Astrocyte (in vitro differentiated cells and primary cell): ENCODE data around the gene MKS1. TPM values are rescaled to one million over a fixed set of nuclear protein-coding genes. Genes with fewer than 3 reads are reported as not detected.

Experiments
- DNase-seq: peaks from one replicate; pipeline ENCODE4 v3.0.0-alpha.2; 2010; ENCODE audit warnings: low read depth
- FAIRE-seq: peaks from 2 replicates; lab custom pipeline; 2011; peaks lifted over from hg19 to GRCh38; lab: Jason Lieb, UNC
- H2AFZ ChIP-seq: 2 replicates; pipeline ENCODE4 v1.6.0; 2012; ENCODE audit warnings: low read depth, low read length, inconsistent platforms
- H3K27ac ChIP-seq: 2 replicates; pipeline ENCODE4 v1.5.1; 2011; ENCODE audit warnings: low read depth, low read length, inconsistent platforms
- H3K27me3 ChIP-seq: 2 replicates; pipeline ENCODE4 v1.6.0; 2011; ENCODE audit warnings: low read length, inconsistent platforms; ENCODE audit not compliant: insufficient read depth
- H3K36me3 ChIP-seq: 2 replicates; pipeline ENCODE4 v1.5.1; 2011; ENCODE audit warnings: low read length, inconsistent platforms; ENCODE audit not compliant: insufficient read depth
- H3K4me1 ChIP-seq: 2 replicates; pipeline ENCODE4 v1.5.1; 2011; ENCODE audit warnings: low read length, inconsistent platforms; ENCODE audit not compliant: insufficient read depth
- H3K4me2 ChIP-seq: 2 replicates; pipeline ENCODE4 v1.6.0; 2012; ENCODE audit warnings: low read length, inconsistent platforms
- H3K4me3 ChIP-seq: 2 replicates; pipeline ENCODE4 v1.5.1; 2011; ENCODE audit warnings: low read depth, mild to moderate bottlenecking, low read length, inconsistent platforms; ENCODE audit not compliant: insufficient read depth
- H3K79me2 ChIP-seq: 2 replicates; pipeline ENCODE4 v1.6.0; 2012; ENCODE audit warnings: mild to moderate bottlenecking, low read length, inconsistent platforms; ENCODE audit not compliant: insufficient read depth
- H3K9ac ChIP-seq: 2 replicates; pipeline ENCODE4 v1.6.0; 2012; ENCODE audit warnings: mild to moderate bottlenecking, low read length, inconsistent platforms
- H3K9me3 ChIP-seq: 2 replicates; pipeline ENCODE4 v1.5.1; 2012; ENCODE audit warnings: low read depth, mild to moderate bottlenecking, low read length, inconsistent platforms; ENCODE audit not compliant: insufficient read depth
- H4K20me1 ChIP-seq: 2 replicates; pipeline ENCODE4 v1.6.0; 2012; ENCODE audit warnings: low read length, inconsistent platforms; ENCODE audit not compliant: insufficient read depth
- H3K27ac Mint-ChIP-seq: one replicate; pipeline ENCODE4 v1.8.0; 2021; ENCODE audit warnings: mild to moderate bottlenecking, mixed read lengths; ENCODE audit not compliant: unreplicated experiment
- H3K27me3 Mint-ChIP-seq: one replicate; pipeline ENCODE4 v1.8.0; 2021; ENCODE audit warnings: low read depth, mixed read lengths; ENCODE audit not compliant: unreplicated experiment
- H3K36me3 Mint-ChIP-seq: one replicate; pipeline ENCODE4 v1.8.0; 2021; ENCODE audit warnings: low read depth, mixed read lengths; ENCODE audit not compliant: unreplicated experiment
- H3K4me1 Mint-ChIP-seq: one replicate; pipeline ENCODE4 v1.8.0; 2021; ENCODE audit warnings: low read depth, mixed read lengths; ENCODE audit not compliant: unreplicated experiment
- H3K4me3 Mint-ChIP-seq: one replicate; pipeline ENCODE4 v1.8.0; 2021; ENCODE audit warnings: mild to moderate bottlenecking, moderate library complexity, mixed read lengths; ENCODE audit not compliant: unreplicated experiment
- H3K9me3 Mint-ChIP-seq: one replicate; pipeline ENCODE4 v1.8.0; 2021; ENCODE audit warnings: mild to moderate bottlenecking, mixed read lengths; ENCODE audit not compliant: unreplicated experiment
- CTCF ChIP-seq: IDR thresholded peaks from 2 replicates; pipeline ENCODE4 v1.5.1; 2011; ENCODE audit warnings: low read depth, mild to moderate bottlenecking, inconsistent platforms, low read length, moderate library complexity; ENCODE audit not compliant: insufficient read depth
- EZH2 ChIP-seq: IDR thresholded peaks from 2 replicates; pipeline ENCODE4 v1.6.1; 2012; ENCODE audit warnings: mild to moderate bottlenecking, low read length, inconsistent platforms; ENCODE audit not compliant: insufficient read depth
- total RNA-seq: library from RNA; stranded (reverse); gene quantifications from 2 replicates; pipeline ENCODE4 v1.2.1, GENCODE V29; 2021

MKS1 gene
- total RNA-seq, 1 donor from 2014 or later = 12.0 TPM

- Mint-ChIP-seq H3K4me3 (peak overlapping the region; percentile 67), H3K27ac (no peak overlapping the region), H3K27me3 (no peaks in the 10 kb centered on the region), H3K9me3 (no peaks in the 10 kb centered on the region), H3K36me3 (peaks cover 2% of the 10 kb centered on the region), H3K4me1 (peaks cover 3% of the 10 kb centered on the region)
- no peak overlapping the region for H3K4me2 ChIP-seq
- no peaks in the 10 kb centered on the region for H4K20me1 ChIP-seq
- peaks cover 7% of the 10 kb centered on the region for H3K4me1 ChIP-seq
- H3K27ac ChIP-seq = no peak overlapping the region
- DNase-seq (no peak), FAIRE-seq (no peak)
- no peak overlapping the region for H3K4me3 ChIP-seq
- H3K79me2 ChIP-seq = no peaks in the 10 kb centered on the region
- no peak overlapping the region for H3K9ac ChIP-seq
- H3K36me3 ChIP-seq = no peaks in the 10 kb centered on the region
- no peaks in the 10 kb centered on the region for H3K27me3 ChIP-seq
- no peak for TF ChIP-seq EZH2
- no peak for TF ChIP-seq CTCF
- H3K9me3 ChIP-seq = no peaks in the 10 kb centered on the region
- no peak overlapping the region for H2AFZ ChIP-seq
These were observed 1.3 kb downstream of the MKS1 start for GRCh38 chr17:58217766-58218165.

DNA sequence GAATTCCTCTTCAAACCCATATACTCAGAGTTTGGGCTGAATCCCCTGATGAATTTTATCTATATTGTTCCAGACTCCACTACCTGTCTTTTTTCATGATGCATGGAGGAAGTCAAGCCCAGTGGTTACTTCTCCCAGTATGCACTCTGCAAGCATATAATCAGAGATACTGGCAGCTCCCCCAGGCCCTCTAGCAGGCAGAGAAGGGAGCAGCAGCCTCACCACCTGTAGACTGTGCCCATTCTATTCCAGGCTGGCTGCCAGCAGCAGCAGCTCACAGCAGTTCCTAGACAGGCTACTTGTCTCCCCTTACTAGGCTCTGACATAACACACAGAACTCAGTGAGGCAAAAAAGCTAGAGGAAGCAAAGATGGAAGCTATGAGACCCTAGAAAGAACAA is 3.4 kb downstream of the MKS1 start:
- Histone ChIP-seq H3K79me2 (no peaks in the 10 kb centered on the region), H3K4me1 (peaks cover 7% of the 10 kb centered on the region), H3K27ac (no peak overlapping the region), H3K4me2 (no peak overlapping the region), H3K36me3 (peaks cover 7% of the 10 kb centered on the region), H4K20me1 (no peaks in the 10 kb centered on the region), H3K9ac (no peak overlapping the region), H3K4me3 (no peak overlapping the region), H2AFZ (no peak overlapping the region), H3K9me3 (no peaks in the 10 kb centered on the region), H3K27me3 (no peaks in the 10 kb centered on the region)
- TF ChIP-seq EZH2 (no peak), CTCF (no peak)
- Mint-ChIP-seq H3K27me3 (no peaks in the 10 kb centered on the region), H3K36me3 (peaks cover 4% of the 10 kb centered on the region), H3K9me3 (no peaks in the 10 kb centered on the region), H3K4me1 (peaks cover 3% of the 10 kb centered on the region), H3K27ac (no peak overlapping the region), H3K4me3 (no peak overlapping the region)
- DNase-seq (no peak), FAIRE-seq (no peak)

GRCh38 chr17:58210922-58211321 is 8.1 kb downstream of the MKS1 start:
- H4K20me1 ChIP-seq = no peaks in the 10 kb centered on the region
- no peaks in the 10 kb centered on the region for H3K27me3 ChIP-seq
- H2AFZ ChIP-seq = no peak overlapping the region
- Mint-ChIP-seq H3K27me3 (no peaks in the 10 kb centered on the region), H3K9me3 (no peaks in the 10 kb centered on the region), H3K4me3 (no peak overlapping the region), H3K27ac (no peak overlapping the region), H3K36me3 (peaks cover 23% of the 10 kb centered on the region), H3K4me1 (no peaks in the 10 kb centered on the region)
- H3K9ac ChIP-seq = no peak overlapping the region
- H3K9me3 ChIP-seq = no peaks in the 10 kb centered on the region
- TF ChIP-seq CTCF (no peak), EZH2 (no peak)
- peaks cover 7% of the 10 kb centered on the region for H3K36me3 ChIP-seq
- H3K4me1 ChIP-seq = no peaks in the 10 kb centered on the region
- no peak overlapping the region for H3K27ac ChIP-seq
- H3K4me3 ChIP-seq = no peak overlapping the region
- DNase-seq (no peak), FAIRE-seq (no peak)
- no peaks in the 10 kb centered on the region for H3K79me2 ChIP-seq
- no peak overlapping the region for H3K4me2 ChIP-seq
